Islet precursor cell (in vitro differentiated cells): ENCODE results near the gene OGDHL.

Source experiments
- DNase-seq: peaks from one replicate; pipeline ENCODE4 v3.0.0-alpha.2; 2018

Gene OGDHL

GRCh38 chr10:49688261-49688846 lies 73.8 kb downstream of the OGDHL start:
- no peak for DNase-seq

GRCh38 chr10:49686651-49687050 lies 75.5 kb downstream of the OGDHL start:
- DNase-seq = no peak
